GM12878 (cell line): ENCODE results near the gene WDR89. TPM values are rescaled to one million over a fixed set of nuclear protein-coding genes. Genes with fewer than 3 reads are reported as not detected.

Source experiments
- ATAC-seq: fragments of 200-7000 bp; cut with Tn5 transposase; 3 replicates; pipeline ENCODE4 v1.9.1; 2020; ENCODE audit warnings: mild to moderate bottlenecking, moderate library complexity
- BruUV-seq: library from RNA; stranded (reverse); fragments of 400-500 nt; replicated peaks from 2 replicates; lab custom pipeline; 2021; lab: Mats Ljungman, UMichigan
- CTCF ChIA-PET: fragments of 300-600 bp; sonication (Branson Sonifier 250); formaldehyde crosslinking; extraction: SDS; loops from one replicate; lab custom pipeline; 2021; ENCODE audit warnings: inconsistent platforms; lab: Yijun Ruan, JAX
- POLR2A ChIA-PET: fragments of 350-600 bp; formaldehyde crosslinking; extraction: SDS; loops from one replicate; lab custom pipeline; 2021; ENCODE audit warnings: inconsistent platforms; lab: Charles Lee
- RAD21 ChIA-PET: fragments of 300-600 bp; sonication (Branson Sonifier 250); formaldehyde crosslinking; loops from one replicate; lab custom pipeline; 2023; ENCODE audit warnings: antibody characterized with exemption; ENCODE audit not compliant: unreplicated experiment; lab: Charles Lee
- SMC1A ChIA-PET: fragments of 300-600 bp; sonication (Branson Sonifier 250); formaldehyde crosslinking; loops from one replicate; lab custom pipeline; 2023; ENCODE audit not compliant: unreplicated experiment, uncharacterized antibody; lab: Charles Lee
- DNase-seq: peaks from one replicate; pipeline ENCODE4 v3.0.0-alpha.2; 2011; ENCODE audit warnings: low read depth, low spot score
- FAIRE-seq: peaks from 3 replicates; lab custom pipeline; 2011; peaks lifted over from hg19 to GRCh38; lab: Jason Lieb, UNC
- H2AFZ ChIP-seq: 2 replicates; pipeline ENCODE4 v1.6.0; 2011; ENCODE audit warnings: low read depth, low read length, control low read depth; ENCODE audit not compliant: control insufficient read depth
- H3K27ac ChIP-seq: 2 replicates; pipeline ENCODE4 v1.5.1; 2011; ENCODE audit warnings: control low read depth; ENCODE audit not compliant: control insufficient read depth, insufficient read depth
- H3K27me3 ChIP-seq, 2 experiments: replicated peaks in 1 of 2; 2 replicates each; pipeline versions ENCODE4 v1.6.0 to v1.6.1; 2011; ENCODE audit warnings: low read length in 1 of 2; ENCODE audit not compliant: control insufficient read depth in 2 of 2, insufficient read depth in 2 of 2
- H3K36me3 ChIP-seq, 2 experiments: 2 replicates each; pipeline ENCODE4 v1.5.1; 2011; ENCODE audit warnings: low read length in 1 of 2; ENCODE audit not compliant: control insufficient read depth in 2 of 2, insufficient read depth in 2 of 2
- H3K4me1 ChIP-seq: 2 replicates; pipeline ENCODE4 v1.6.1; 2011; ENCODE audit warnings: mild to moderate bottlenecking, low read length, moderate library complexity, mixed read lengths; ENCODE audit not compliant: control insufficient read depth, insufficient read depth
- H3K4me2 ChIP-seq: 2 replicates; pipeline ENCODE4 v1.6.0; 2011; ENCODE audit warnings: control low read depth; ENCODE audit not compliant: control insufficient read depth, insufficient read depth
- H3K4me3 ChIP-seq: fragments of 200-600 bp; sonication (generic); 2 replicates; pipeline ENCODE4 v1.5.1; 2016
- H3K79me2 ChIP-seq: 2 replicates; pipeline ENCODE4 v1.6.0; 2011; ENCODE audit warnings: low read length; ENCODE audit not compliant: control insufficient read depth, insufficient read depth
- H3K9ac ChIP-seq: 2 replicates; pipeline ENCODE4 v1.8.0; 2011; ENCODE audit warnings: low read length, control low read depth, mixed read lengths; ENCODE audit not compliant: control insufficient read depth, insufficient read depth
- H3K9me3 ChIP-seq: replicated peaks from 3 replicates; pipeline ENCODE4 v1.5.1; 2011; ENCODE audit warnings: mild to moderate bottlenecking, low read length; ENCODE audit not compliant: control insufficient read depth, insufficient read depth
- H4K20me1 ChIP-seq: 2 replicates; pipeline ENCODE4 v1.6.0; 2011; ENCODE audit not compliant: control insufficient read depth, insufficient read depth
- ASH2L ChIP-seq: fragments of 300-600, 200-600 bp; sonication (generic); IDR thresholded peaks from 2 replicates; pipeline ENCODE4 v1.6.1; 2017; ENCODE audit warnings: low read depth, mild to moderate bottlenecking, borderline replicate concordance
- BMI1 ChIP-seq: fragments of 450-650 bp; IDR thresholded peaks from 2 replicates; pipeline ENCODE4 v1.6.1; 2016; ENCODE audit warnings: mild to moderate bottlenecking, moderate library complexity, borderline replicate concordance
- CHD1 ChIP-seq: IDR thresholded peaks from 2 replicates; pipeline ENCODE4 v1.6.1; 2012; ENCODE audit warnings: low read depth, low read length, improper control_type of control experiment
- CHD2 ChIP-seq: IDR thresholded peaks from 2 replicates; pipeline ENCODE4 v1.6.1; 2011; ENCODE audit warnings: low read depth, low read length, improper control_type of control experiment, borderline replicate concordance
- CREB1 ChIP-seq: IDR thresholded peaks from 2 replicates; pipeline ENCODE4 v1.6.1; 2012; ENCODE audit warnings: low read depth, mild to moderate bottlenecking, inconsistent platforms
- EGR1 ChIP-seq, 2 experiments: IDR thresholded peaks; 1 replicate in 1 of 2; 2 replicates in 1 of 2; pipeline ENCODE4 v1.6.1; 2011 to 2012; ENCODE audit warnings: low read depth in 2 of 2, low read length in 2 of 2, borderline replicate concordance in 1 of 2, mild to moderate bottlenecking in 1 of 2, moderate library complexity in 1 of 2
- FOS ChIP-seq: IDR thresholded peaks from 3 replicates; pipeline ENCODE4 v1.6.1; 2011; ENCODE audit warnings: borderline replicate concordance; ENCODE audit not compliant: insufficient read length; ENCODE audit errors: extremely low read depth
- FOXK2 ChIP-seq: fragments of 450-650 bp; IDR thresholded peaks from 2 replicates; pipeline ENCODE4 v1.6.1; 2017; ENCODE audit warnings: mild to moderate bottlenecking, moderate library complexity
- HDAC2 ChIP-seq: fragments of 200-600 bp; sonication (generic); IDR thresholded peaks from 2 replicates; pipeline ENCODE4 v1.6.1; 2017
- MEF2A ChIP-seq: IDR thresholded peaks from 2 replicates; pipeline ENCODE4 v1.6.1; 2011; ENCODE audit warnings: low read depth, mild to moderate bottlenecking, low read length, moderate library complexity; ENCODE audit not compliant: insufficient read depth
- RELA ChIP-seq: fragments of 450-650 bp; IDR thresholded peaks from 2 replicates; pipeline ENCODE4 v1.8.0; 2014; ENCODE audit warnings: borderline replicate concordance; ENCODE audit not compliant: partially characterized antibody
- SUPT20H ChIP-seq: IDR thresholded peaks from 2 replicates; pipeline ENCODE4 v1.6.1; 2011; ENCODE audit warnings: low read depth, mild to moderate bottlenecking, low read length, moderate library complexity, borderline replicate concordance; ENCODE audit not compliant: control insufficient read depth
- WRNIP1 ChIP-seq: IDR thresholded peaks from 2 replicates; pipeline ENCODE4 v1.6.1; 2011; ENCODE audit warnings: low read depth, low read length, improper control_type of control experiment, borderline replicate concordance
- WGBS: methylation state at CpG from one replicate; pipeline ENCODE4 v1.1.6; 2016; ENCODE audit warnings: low lambda C conversion rate; ENCODE audit not compliant: insufficient replicate concordance, insufficient coverage; ENCODE audit errors: missing lambda C conversion rate; 5-methylcytosine and 5-hydroxymethylcytosine counted together
- in situ Hi-C: fragments of 300-500 bp; cut with MboI; formaldehyde crosslinking; loops from 9 replicates; pipeline ENCODE4 v1.14.3; 2018; ENCODE audit warnings: mixed read lengths
- intact Hi-C: fragments of 100-400 bp; cut with micrococcal nuclease; formaldehyde crosslinking; loops from one replicate; pipeline ENCODE4 v1.14.2; 2022; ENCODE audit not compliant: unreplicated experiment
- polyA plus RNA-seq, 11 experiments: library from polyadenylated mRNA; depleted of rRNA in 4 of 11; unstranded in 6 of 11; stranded (reverse) in 5 of 11; fragments of >200 nt; fragmentation: Nextera tagmentation in 4 of 11; fragmentation: Illumina TruSeq in 1 of 11; extraction: Ambion mirVana in 4 of 11; extraction: Trizol in 1 of 11; gene quantifications; 1 replicate in 1 of 11; 2 replicates in 10 of 11; pipeline versions ENCODE4 v1.2.1 to v1.2.3, GENCODE V29; 2011 to 2016; ENCODE audit warnings: inconsistent platforms in 2 of 11, missing spikeins in 2 of 11, low read depth in 1 of 11
- total RNA-seq, 4 experiments: library from RNA; depleted of rRNA in 3 of 4; stranded (reverse); fragments of >200 nt in 3 of 4; fragmentation: Illumina TruSeq in 1 of 4; extraction: Trizol in 1 of 4; gene quantifications; 2 replicates each; pipeline versions ENCODE4 v1.2.1 to v1.2.3, GENCODE V29; 2013 to 2021
- TF ChIP-seq, protein P1 (sequence below): fragments of 450-650 bp; IDR thresholded peaks from 2 replicates; pipeline ENCODE4 v1.6.1; 2016; ENCODE audit warnings: mild to moderate bottlenecking

WDR89 gene
- total and polyA plus RNA-seq, 10 of the 15 experiments (the other 5 are each of a cell fraction or from before 2014, with no cell fraction given), result 11.8 to 25.7 (median 17.5) TPM

DNA sequence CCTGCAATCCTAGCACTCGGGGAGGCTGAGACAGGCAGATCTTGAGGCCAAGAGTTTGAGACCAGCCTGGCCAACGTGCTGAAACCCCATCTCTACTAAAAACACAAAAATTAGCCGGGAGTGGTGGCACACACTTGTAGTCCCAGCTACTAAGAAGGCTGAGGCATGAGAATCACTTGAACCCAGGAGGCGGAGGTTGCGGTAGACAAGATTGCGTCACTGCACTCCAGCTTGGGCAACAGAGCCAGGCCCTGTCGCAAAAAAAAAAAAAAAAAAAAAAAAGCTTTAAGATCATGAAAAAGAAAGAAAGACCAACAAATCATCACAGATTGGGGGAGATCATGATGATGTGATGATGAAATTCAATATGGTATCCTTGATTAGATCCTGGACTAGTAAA, 30.6 kb downstream of the WDR89 start:
- ATAC-seq, result no peak
- CTCF ChIA-PET, result no interaction called here

DNA sequence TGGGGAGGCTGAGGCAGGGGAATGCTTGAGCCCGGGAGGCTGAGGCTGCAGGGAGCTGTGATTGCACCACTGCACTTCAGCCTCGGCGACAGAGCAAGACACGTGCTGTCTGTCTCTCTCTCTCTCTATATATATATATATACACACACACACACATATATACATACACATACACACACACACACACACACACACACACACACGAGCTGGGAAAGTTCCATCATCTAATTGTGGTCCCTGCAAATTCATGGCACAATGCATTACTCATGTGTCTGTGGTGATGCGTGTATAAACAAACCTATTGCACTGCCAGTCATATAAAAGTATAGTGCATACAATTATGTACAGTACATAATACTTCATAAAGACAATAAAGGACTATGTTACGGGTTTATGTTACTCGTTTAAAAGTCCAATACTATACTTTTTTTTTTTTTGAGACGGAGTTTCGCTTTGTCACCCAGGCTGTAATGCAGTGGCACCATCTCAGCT, 36.6 kb downstream of the WDR89 start:
- Histone ChIP-seq H2AFZ (no peak overlapping the region), H3K4me3 (no peak overlapping the region), H3K27me3 (no peaks in the 10 kb centered on the region), H3K36me3 (peaks cover 0 to 6% of the 10 kb centered on the region in 2 experiments; a peak in 3 of 4 replicates), H3K9ac (no peak overlapping the region), H3K4me2 (no peak overlapping the region), H3K4me1 (no peaks in the 10 kb centered on the region), H3K9me3 (no peaks in the 10 kb centered on the region), H3K79me2 (peaks cover 5% of the 10 kb centered on the region; the same call in 1 of the 2 replicates), H3K27ac (no peak overlapping the region), H4K20me1 (no peaks in the 10 kb centered on the region)
- 82% methylated on average over 10 of the region's 10 CpGs for WGBS
- ChIA-PET SMC1A (no interaction called here), POLR2A (no interaction called here), CTCF (no interaction called here), RAD21 (no interaction called here)
- no peak for FAIRE-seq
- intact Hi-C loops, result no loop called here
- in situ Hi-C loops, result no loop called here
- DNase-seq, result no peak
- no peak for ATAC-seq
- no TSS peak for BruUV-seq
- TF ChIP-seq WRNIP1, result no peak
- TF ChIP-seq MEF2A, result no peak
- no peak for TF ChIP-seq BMI1
- TF ChIP-seq SUPT20H, result no peak
- TF ChIP-seq FOXK2, result no peak
- TF ChIP-seq CHD2, result no peak
- no peak for TF ChIP-seq ASH2L
- no peak for TF ChIP-seq EGR1 (IDR thresholded peaks at IDR 0.05; ENCODE audit: borderline replicate concordance in 1 of 2, low read depth in 2 of 2, low read length in 2 of 2)
- no peak for TF ChIP-seq CREB1
- TF ChIP-seq FOS, result no peak
- no peak for TF ChIP-seq HDAC2

More for the DNA sequence above, 30.6 kb downstream of the WDR89 start:
- Histone ChIP-seq H3K4me3 (no peak overlapping the region), H3K4me2 (no peak overlapping the region), H4K20me1 (no peaks in the 10 kb centered on the region), H3K36me3 (no peaks in the 10 kb centered on the region), H3K4me1 (no peaks in the 10 kb centered on the region), H3K79me2 (peaks cover 9% of the 10 kb centered on the region), H2AFZ (no peak overlapping the region), H3K27ac (no peak overlapping the region), H3K27me3 (no peaks in the 10 kb centered on the region), H3K9me3 (no peaks in the 10 kb centered on the region), H3K9ac (no peak overlapping the region)
- in situ Hi-C loops (no loop called here), intact Hi-C loops (no loop called here)
- ChIA-PET RAD21 (interaction anchor here (0.6 kb wide), 1 partner anchor 1061 kb away, joined by 3 read pairs; no protein-coding TSS in a partner anchor), POLR2A (interaction anchor here (0.6 to 0.7 kb wide), 2 partner anchors 84 to 127 kb away, joined by 3 to 4 read pairs; no protein-coding TSS in a partner anchor), SMC1A (interaction anchor here (1.1 kb wide), 1 partner anchor 221 kb away, joined by 3 read pairs; no protein-coding TSS in a partner anchor)
- FAIRE-seq, result no peak
- WGBS, result 96% methylated on average over 6 of the region's 7 CpGs
- BruUV-seq, result no TSS peak
- DNase-seq, result no peak
- TF ChIP-seq CHD1, result no peak
- TF ChIP-seq, protein P1, sequence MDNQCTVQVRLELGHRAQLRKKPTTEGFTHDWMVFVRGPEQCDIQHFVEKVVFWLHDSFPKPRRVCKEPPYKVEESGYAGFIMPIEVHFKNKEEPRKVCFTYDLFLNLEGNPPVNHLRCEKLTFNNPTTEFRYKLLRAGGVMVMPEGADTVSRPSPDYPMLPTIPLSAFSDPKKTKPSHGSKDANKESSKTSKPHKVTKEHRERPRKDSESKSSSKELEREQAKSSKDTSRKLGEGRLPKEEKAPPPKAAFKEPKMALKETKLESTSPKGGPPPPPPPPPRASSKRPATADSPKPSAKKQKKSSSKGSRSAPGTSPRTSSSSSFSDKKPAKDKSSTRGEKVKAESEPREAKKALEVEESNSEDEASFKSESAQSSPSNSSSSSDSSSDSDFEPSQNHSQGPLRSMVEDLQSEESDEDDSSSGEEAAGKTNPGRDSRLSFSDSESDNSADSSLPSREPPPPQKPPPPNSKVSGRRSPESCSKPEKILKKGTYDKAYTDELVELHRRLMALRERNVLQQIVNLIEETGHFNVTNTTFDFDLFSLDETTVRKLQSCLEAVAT, result no peak
- TF ChIP-seq RELA, result no peak
